Effector memory CD8-positive, alpha-beta T cell (primary cell): Measurements from ENCODE around the gene MEX3A.
A peak's percentile ranks its signal among the peaks of the same experiment; 100 is the strongest.

Experiments
- ATAC-seq: fragments of 150-1000 bp; cut with Tn5 transposase; replicated peaks from 2 replicates; pipeline ENCODE4 v1.10.0; 2021; ENCODE audit warnings: mild to moderate bottlenecking, moderate library complexity
- DNase-seq, 3 experiments: peaks; one replicate each; pipeline ENCODE4 v3.0.0; 2021
- H3K27ac Mint-ChIP-seq, 2 donors: one replicate each; pipeline ENCODE4 v1.8.0; 2022; ENCODE audit warnings: mild to moderate bottlenecking in 2 of 2, mixed read lengths in 2 of 2, moderate library complexity in 2 of 2
- H3K27me3 Mint-ChIP-seq, 2 donors: one replicate each; pipeline ENCODE4 v1.8.0; 2022; ENCODE audit warnings: mixed read lengths in 2 of 2
- H3K36me3 Mint-ChIP-seq: one replicate; pipeline ENCODE4 v1.8.0; 2022; ENCODE audit warnings: mild to moderate bottlenecking, moderate library complexity, mixed read lengths; ENCODE audit not compliant: insufficient read depth
- H3K4me1 Mint-ChIP-seq, 2 donors: one replicate each; pipeline ENCODE4 v1.8.0; 2022; ENCODE audit warnings: low read depth in 2 of 2, mixed read lengths in 2 of 2
- H3K4me3 Mint-ChIP-seq, 2 donors: one replicate each; pipeline ENCODE4 v1.8.0; 2022; ENCODE audit warnings: mild to moderate bottlenecking in 2 of 2, mixed read lengths in 2 of 2, moderate library complexity in 2 of 2
- H3K9me3 Mint-ChIP-seq, 2 donors: one replicate each; pipeline ENCODE4 v1.8.0; 2022; ENCODE audit warnings: mixed read lengths in 2 of 2

Gene MEX3A

DNA sequence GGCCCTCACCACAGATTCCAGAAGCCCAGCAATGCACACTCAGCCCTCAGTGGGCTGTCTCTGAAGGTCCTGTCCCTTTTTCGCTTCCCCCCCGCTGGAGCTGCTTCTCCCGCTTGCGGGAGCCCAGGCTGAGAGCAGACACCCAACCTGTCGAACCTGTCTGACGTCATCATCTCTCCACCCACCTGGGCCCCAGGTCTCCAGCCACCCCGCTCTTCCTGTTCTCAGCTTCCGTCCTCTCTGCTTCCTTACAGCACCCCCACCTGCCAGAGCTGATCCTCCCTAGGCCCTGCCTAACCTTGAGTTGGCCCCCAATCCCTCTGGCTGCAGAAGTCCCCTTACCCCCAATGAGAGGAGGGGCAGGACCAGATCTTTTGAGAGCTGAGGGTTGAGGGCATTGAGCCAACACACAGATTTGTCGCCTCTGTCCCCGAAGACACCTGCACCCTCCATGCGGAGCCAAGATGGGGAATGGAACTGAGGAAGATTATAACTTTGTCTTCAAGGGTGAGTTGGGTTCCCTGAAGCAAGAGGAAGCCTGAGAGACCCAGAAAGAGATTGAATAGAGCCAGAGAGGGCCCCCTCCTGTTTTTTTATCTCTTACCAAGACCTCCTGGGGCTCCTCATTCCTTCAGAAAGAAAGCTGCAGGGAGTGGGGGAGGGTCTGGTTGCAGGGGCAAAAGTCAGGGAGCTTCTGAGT is 21.2 kb downstream of the MEX3A start, which contains the start of gene RAB25:
Gene RAB25, plus strand, starts transcription at position 224 of the 700 bp plus-strand sequence. Its CDS starts 241 bp downstream, at position 465.
- H3K4me1 Mint-ChIP-seq, result peaks cover 3 to 5% of the 10 kb centered on the region in 2 donors
- H3K9me3 Mint-ChIP-seq, result no peaks in the 10 kb centered on the region
- DNase-seq (no peak), ATAC-seq (no peak)
- H3K4me3 Mint-ChIP-seq, result no peak within 1 kb of the TSS
- peaks cover 6% of the 10 kb centered on the region for H3K36me3 Mint-ChIP-seq
- no peaks in the 10 kb centered on the region for H3K27me3 Mint-ChIP-seq
- H3K27ac Mint-ChIP-seq, result no peak within 1 kb of the TSS

DNA sequence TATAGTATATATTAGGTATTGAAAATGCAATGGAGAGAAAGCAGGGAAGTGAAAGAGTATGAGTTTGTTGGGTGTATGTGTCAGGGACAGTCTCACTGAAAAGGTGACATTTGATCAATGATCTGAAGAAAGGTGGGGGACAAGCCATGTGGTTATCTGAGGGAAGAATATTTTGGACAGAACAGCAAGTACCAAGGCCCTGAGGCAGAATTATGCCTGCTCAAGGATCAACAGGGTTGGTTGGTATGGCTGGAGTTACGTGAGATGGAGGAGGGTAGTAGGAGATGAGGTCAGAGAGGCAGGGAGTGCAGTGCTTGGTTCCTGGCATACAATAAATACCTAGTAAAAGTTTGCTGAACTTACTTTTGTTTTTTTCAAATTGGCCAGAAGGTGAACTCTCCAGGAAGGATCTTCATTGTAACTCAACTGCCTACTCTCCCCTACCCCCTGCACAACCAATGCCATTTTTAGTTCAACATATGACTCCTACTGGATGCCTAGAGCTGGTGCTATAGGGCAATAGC is 25.9 kb downstream of the MEX3A start:
- H3K4me3 Mint-ChIP-seq, result no peak overlapping the region
- H3K27ac Mint-ChIP-seq, result no peak overlapping the region
- no peaks in the 10 kb centered on the region for H3K27me3 Mint-ChIP-seq
- DNase-seq (no peak), ATAC-seq (no peak)
- H3K36me3 Mint-ChIP-seq, result peaks cover 11% of the 10 kb centered on the region
- no peaks in the 10 kb centered on the region for H3K9me3 Mint-ChIP-seq
- H3K4me1 Mint-ChIP-seq, result peaks cover 30 to 33% of the 10 kb centered on the region in 2 donors

DNA sequence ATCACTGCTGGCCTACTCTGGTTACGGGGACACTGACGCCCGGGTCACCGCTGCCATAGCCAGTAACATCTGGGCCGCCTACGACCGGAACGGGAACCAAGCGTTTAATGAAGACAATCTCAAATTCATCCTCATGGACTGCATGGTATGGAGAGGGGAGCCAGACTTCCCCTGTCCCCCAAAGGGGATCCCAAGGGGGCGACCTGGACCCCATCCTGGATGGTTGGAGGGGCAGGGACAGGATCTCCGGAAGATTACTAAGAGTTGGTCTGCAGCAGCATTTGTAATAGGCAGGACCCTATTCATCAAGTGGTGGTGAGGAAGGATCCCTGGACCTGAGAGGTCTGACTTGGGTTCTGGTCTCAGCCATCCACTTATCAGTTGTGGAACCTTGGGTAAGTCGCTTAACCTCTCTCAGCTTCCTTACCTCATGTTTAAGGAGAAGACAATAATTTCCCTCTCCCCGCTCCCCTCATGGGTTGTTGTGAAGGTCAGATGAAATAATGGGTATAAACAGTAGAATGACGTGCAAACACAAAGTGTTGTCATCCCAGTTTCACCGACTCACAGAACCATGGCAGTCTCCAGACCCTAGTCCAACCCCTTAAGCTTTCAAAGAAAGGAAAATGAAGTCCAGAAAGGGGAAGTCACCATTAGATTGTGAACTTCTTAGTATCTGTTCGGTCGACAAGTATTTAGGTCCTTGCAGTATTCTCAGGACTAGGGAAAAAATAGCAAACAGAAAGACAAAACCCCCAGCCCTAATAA is 26.8 kb downstream of the MEX3A start:
- peaks cover 30 to 33% of the 10 kb centered on the region in 2 donors for H3K4me1 Mint-ChIP-seq
- H3K27ac Mint-ChIP-seq, result peak overlapping the region; percentile 56 to 92
- no peaks in the 10 kb centered on the region for H3K27me3 Mint-ChIP-seq
- peak overlapping the region; percentile 99 for H3K4me3 Mint-ChIP-seq
- peaks cover 11% of the 10 kb centered on the region for H3K36me3 Mint-ChIP-seq
- no peaks in the 10 kb centered on the region for H3K9me3 Mint-ChIP-seq
- ATAC-seq (no peak), DNase-seq (no peak)

DNA sequence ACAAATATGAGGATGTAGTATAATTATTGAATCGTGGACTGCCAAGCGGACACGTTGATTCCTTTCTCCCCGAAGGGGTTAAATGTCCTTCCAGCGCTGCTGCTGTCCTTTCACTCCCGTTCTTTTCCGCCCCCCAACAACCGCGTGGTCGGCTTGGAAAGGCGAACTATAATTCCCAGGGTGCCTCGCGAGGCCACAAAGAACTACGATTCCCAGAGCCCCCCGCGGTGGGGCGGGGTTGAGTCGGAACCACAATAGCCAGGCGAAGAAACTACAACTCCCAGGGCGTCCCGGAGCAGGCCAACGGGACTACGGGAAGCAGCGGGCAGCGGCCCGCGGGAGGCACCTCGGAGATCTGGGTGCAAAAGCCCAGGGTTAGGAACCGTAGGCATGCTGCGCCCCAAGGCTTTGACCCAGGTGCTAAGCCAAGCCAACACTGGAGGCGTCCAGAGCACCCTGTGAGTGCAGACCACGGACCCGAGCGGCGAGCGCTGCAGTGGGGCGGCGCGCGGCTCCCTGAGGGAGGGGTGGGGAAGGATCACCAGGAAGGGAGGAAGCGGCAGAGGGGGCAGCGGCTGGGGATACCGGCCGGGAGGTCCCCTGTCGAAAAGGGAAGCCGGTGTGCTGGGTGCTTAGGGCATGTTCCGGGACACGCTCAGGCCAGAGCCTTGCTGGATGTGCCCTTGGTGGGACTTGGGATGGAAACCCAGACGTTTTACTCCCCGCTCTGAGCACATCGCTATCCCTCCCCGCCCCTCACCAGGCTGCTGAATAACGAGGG is 27.6 kb downstream of the MEX3A start, which contains the start of gene LAMTOR2:
Gene LAMTOR2, plus strand, starts transcription at position 283 of the 781 bp plus-strand sequence. Its CDS starts 108 bp downstream, at position 391.
- H3K4me1 Mint-ChIP-seq, result peaks cover 32 to 35% of the 10 kb centered on the region in 2 donors
- peak; percentile 81 for ATAC-seq
- peaks cover 16% of the 10 kb centered on the region for H3K36me3 Mint-ChIP-seq
- no peaks in the 10 kb centered on the region for H3K9me3 Mint-ChIP-seq
- peak; percentile 93 to 97 (median 95) for DNase-seq
- peak within 1 kb of the TSS; percentile 99 for H3K4me3 Mint-ChIP-seq
- H3K27ac Mint-ChIP-seq, result peak within 1 kb of the TSS; percentile 89 to 92
- H3K27me3 Mint-ChIP-seq, result no peaks in the 10 kb centered on the region

DNA sequence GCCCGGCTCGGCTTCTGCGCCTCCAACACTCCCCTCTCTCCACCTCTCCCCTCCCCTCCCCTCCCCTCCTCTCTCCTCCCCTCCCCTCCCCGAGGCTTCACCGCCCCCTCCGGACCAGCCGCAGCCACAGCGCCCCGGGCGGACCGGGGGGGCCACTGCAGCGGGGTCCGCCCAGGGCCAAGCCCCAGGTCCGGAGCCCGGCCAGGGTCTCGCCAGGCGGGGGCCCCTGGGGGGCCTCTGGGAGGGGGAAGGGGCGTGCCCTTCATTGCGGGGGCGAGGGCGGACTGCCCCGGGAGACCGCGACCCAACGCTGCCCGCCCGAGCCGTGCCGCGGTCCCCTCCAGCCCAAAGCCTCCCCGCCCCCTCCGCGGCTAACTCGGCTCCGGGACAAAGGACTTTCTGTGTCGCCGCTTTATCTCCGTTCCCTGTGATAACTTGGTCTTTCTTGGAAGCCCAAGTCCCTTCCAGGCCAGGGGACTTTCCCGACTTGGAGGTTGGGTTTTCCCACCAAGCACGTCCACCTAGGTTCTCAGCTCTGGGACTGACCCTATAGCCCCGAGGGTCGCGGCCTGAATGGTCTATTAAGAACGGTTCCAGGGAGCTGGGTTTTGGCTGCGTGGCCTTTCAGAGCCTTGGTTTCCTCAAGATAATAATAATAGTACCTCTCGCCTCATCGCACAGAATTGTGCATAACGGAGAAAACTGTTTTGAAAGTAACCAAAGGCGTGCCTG is 28.3 kb downstream of the MEX3A start, which contains the start of gene UBQLN4:
Gene UBQLN4, minus strand, starts transcription at position 31 of the 732 bp plus-strand sequence. CDS start 97 bp downstream, outside the sequence.
- peak; percentile 67 for ATAC-seq
- H3K4me1 Mint-ChIP-seq, result peaks cover 32 to 39% of the 10 kb centered on the region in 2 donors
- no peaks in the 10 kb centered on the region for H3K27me3 Mint-ChIP-seq
- peak within 1 kb of the TSS; percentile 99 for H3K4me3 Mint-ChIP-seq
- peak within 1 kb of the TSS; percentile 89 to 92 for H3K27ac Mint-ChIP-seq
- DNase-seq, result peak; percentile 78 to 79 (median 79)
- no peaks in the 10 kb centered on the region for H3K9me3 Mint-ChIP-seq
- H3K36me3 Mint-ChIP-seq, result peaks cover 18% of the 10 kb centered on the region

DNA sequence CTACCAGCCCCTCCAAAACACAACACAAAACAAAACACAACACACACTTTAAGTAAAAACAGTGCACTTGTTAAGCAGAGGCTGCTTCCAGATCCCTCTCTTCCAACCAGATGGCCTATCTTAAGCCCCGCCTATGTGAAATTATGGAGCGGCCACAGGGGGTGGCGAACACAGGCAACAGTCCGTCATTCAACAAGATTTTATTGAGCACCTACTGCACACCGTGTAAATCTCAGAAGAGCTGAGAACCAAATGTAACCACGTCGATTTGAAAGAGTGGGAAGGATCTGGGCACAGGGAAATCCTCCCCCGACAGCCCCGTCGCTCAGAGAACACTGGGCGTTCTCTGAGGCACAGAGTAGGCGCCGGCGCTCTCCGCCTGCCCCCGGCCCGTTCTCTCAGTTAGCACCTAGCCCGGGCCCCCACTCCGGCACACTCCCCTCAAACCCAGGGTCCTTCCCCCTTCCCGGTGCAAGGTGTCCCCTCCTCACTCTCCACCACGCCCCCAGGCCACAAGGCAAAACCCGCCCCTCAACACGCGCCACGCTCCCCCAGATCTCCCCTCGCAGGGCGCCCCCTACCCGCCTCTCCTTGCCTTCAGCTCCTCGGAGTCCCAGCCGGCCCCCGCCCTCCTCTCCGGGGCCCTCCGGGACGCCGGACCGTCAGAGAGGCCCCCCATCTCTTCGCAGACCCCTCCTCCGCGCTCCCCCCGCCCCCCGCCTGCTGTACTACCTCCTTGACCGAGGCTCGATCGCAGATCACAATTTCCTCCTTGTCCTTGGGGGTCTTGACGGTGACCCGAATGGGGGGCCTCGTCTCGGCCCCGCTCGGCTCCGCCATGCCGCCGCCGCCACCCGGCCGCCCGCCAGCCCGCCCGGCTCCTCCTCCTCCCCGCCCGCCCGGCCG is 29.1 kb downstream of the MEX3A start:
- H3K27ac Mint-ChIP-seq, result peak overlapping the region; percentile 59 to 85
- peak overlapping the region; percentile 99 for H3K4me3 Mint-ChIP-seq
- H3K36me3 Mint-ChIP-seq, result peaks cover 19% of the 10 kb centered on the region
- no peaks in the 10 kb centered on the region for H3K27me3 Mint-ChIP-seq
- DNase-seq (peak; percentile 48 to 50 (median 49)), ATAC-seq (peak; percentile 31)
- H3K9me3 Mint-ChIP-seq, result no peaks in the 10 kb centered on the region
- H3K4me1 Mint-ChIP-seq, result peaks cover 32 to 39% of the 10 kb centered on the region in 2 donors

DNA sequence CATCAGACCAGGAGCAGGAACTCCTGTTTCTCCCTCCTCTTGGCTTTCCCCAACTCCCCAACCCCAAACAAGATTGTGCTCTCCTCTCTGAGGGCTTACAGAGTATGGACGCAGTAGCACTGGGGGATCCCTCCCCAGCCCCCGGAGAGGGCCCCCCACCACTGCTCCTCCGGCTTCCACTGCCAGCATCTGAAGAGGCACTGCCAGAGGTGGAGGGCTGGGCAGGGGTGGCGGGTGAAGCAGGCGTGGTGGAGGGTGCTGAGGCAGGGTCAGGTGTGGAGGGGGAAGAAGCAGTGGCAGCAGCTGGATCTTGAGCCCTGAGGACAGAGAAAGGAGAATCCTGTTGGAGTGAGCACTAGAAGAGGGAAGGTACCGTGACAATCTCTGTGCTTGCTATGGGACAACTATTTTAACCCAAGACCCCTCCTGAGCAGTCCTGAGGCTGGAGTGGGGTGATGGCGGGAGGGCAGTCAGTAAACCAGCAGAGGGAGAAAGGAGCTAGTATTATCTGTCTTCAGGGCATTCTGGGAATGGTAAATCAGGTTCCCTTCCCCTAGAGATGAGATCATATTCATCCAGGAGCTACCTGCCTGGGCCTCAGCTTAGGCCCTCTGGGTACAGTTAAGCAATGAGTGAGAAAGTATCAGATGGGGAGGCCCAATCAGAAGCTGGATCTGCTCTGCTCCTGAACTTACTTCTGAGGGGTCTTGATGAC is 31.1 kb downstream of the MEX3A start:
- H3K4me3 Mint-ChIP-seq, result no peak overlapping the region

DNA sequence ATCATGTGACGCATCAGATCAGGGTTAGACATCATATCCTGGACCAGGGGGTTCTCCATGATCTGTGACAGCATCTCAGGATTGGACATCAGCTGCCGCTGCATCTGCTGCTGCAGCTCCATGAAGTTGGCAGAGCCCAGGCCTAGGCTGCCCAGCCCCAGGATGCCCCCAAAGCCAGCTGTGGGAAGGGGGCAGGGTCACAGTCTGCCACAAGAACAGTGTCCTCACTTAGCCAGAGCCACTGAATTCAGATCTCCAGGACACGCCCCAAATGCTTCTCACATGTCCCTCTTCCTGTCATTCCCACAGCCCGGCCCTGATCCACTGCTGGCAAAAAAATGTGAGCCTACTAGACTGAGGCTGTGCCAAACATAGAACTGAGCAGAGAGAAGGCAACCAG is 31.9 kb downstream of the MEX3A start:
- no peaks in the 10 kb centered on the region for H3K27me3 Mint-ChIP-seq
- DNase-seq (no peak), ATAC-seq (no peak)
- peaks cover 24 to 29% of the 10 kb centered on the region in 2 donors for H3K4me1 Mint-ChIP-seq
- no peak overlapping the region for H3K4me3 Mint-ChIP-seq
- no peak overlapping the region for H3K27ac Mint-ChIP-seq
- H3K9me3 Mint-ChIP-seq, result no peaks in the 10 kb centered on the region
- peaks cover 22% of the 10 kb centered on the region for H3K36me3 Mint-ChIP-seq

More for the DNA sequence above, 31.1 kb downstream of the MEX3A start:
- Mint-ChIP-seq H3K36me3 (peaks cover 22% of the 10 kb centered on the region), H3K27me3 (no peaks in the 10 kb centered on the region), H3K27ac (no peak overlapping the region), H3K4me1 (peaks cover 29 to 35% of the 10 kb centered on the region in 2 donors), H3K9me3 (no peaks in the 10 kb centered on the region)
- ATAC-seq (no peak), DNase-seq (no peak)

DNA sequence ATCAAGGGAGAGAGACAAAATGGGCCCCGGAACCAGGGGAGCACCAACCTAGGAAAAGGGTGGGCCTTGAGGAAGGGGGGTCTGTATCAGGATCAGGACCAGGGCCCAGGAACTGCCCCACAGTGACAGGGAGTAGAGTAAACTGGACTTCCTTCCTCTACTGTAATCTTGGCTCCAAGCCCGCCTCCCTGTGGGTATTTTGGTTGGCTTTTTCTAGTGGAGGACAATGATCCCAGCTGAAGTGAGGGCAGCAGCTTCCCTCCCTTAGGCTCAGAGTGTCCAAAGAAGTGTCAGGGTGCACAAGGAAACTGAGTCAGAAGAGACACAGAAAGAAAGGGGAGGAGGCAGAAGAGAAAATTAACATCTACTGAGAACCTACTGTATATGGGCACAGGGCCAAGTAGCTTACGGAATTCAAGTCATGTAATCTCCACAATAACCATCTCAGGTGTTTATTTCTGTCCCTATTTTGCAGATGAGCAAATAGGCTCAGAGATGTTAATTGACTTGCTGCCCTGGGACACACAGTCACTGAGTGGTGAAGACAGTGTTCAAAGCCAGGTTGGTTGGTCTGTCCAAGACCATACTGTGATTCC is 33.5 kb downstream of the MEX3A start:
- Mint-ChIP-seq H3K4me1 (peaks cover 25 to 26% of the 10 kb centered on the region in 2 donors), H3K27me3 (no peaks in the 10 kb centered on the region), H3K36me3 (peaks cover 19% of the 10 kb centered on the region), H3K9me3 (no peaks in the 10 kb centered on the region), H3K4me3 (no peak overlapping the region), H3K27ac (no peak overlapping the region)
- DNase-seq (no peak), ATAC-seq (no peak)

DNA sequence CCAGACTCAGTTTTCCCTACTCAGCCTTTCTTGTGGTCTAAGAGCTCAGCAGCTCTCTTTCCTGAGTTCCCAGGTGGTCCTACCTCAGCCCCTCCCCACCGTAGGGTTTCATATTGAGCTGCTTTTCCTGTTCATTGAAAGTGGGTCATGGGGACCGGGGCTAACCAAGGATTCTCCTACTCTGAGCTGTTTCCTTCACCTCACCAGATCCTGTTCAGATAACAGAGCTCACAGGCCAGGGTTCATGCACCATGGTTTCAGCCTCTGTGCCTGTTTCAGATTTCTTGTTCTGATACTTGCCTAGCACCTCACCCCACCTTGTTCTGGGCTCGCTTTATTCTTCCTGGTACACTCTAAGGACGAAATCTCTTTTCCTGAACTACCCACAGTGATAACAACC is 37.2 kb downstream of the MEX3A start:
- Mint-ChIP-seq H3K9me3 (no peaks in the 10 kb centered on the region), H3K27me3 (no peaks in the 10 kb centered on the region), H3K27ac (peak overlapping the region; percentile 35 to 82), H3K36me3 (peaks cover 34% of the 10 kb centered on the region), H3K4me3 (peak overlapping the region in 1 of 2 donors; percentile 30), H3K4me1 (peaks cover 15 to 16% of the 10 kb centered on the region in 2 donors)
- ATAC-seq (peak; percentile 94), DNase-seq (no peak)

DNA sequence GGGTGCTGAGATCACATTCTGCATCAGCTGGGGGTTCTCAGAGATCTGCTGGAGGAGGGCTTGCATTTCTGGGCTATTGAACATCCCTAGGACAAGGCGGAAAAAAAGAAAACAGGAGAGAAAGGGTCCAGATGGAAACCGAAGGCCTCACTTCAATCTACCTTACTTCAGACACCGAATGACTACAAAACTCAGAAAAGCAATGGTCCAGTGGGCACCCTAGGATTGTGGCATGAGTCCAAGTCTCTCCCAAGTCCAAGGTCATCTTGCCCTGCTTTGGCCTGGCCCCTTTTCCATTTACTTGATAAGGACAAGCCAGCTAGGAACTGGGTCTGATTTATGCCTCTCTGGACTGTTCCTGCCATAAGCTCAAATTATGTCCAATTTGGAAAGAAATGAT is 39.4 kb downstream of the MEX3A start:
- H3K4me3 Mint-ChIP-seq, result no peak overlapping the region
- H3K9me3 Mint-ChIP-seq, result no peaks in the 10 kb centered on the region
- peaks cover 9 to 14% of the 10 kb centered on the region in 2 donors for H3K4me1 Mint-ChIP-seq
- H3K36me3 Mint-ChIP-seq, result peaks cover 35% of the 10 kb centered on the region
- H3K27me3 Mint-ChIP-seq, result no peaks in the 10 kb centered on the region
- ATAC-seq, result no peak
- DNase-seq, result no peak
- no peak overlapping the region for H3K27ac Mint-ChIP-seq
